Osteoblast (primary cell): Measurements from ENCODE around the gene VSTM2B. TPM values are rescaled to one million over a fixed set of nuclear protein-coding genes. Genes with fewer than 3 reads are reported as not detected.

Experiments used
- DNase-seq: peaks from one replicate; pipeline ENCODE4 v3.0.0; 2011; ENCODE audit warnings: low spot score, mixed read lengths; ENCODE audit not compliant: insufficient read length; ENCODE audit errors: missing footprints
- H2AFZ ChIP-seq: 2 replicates; pipeline ENCODE4 v1.6.0; 2011; ENCODE audit warnings: mild to moderate bottlenecking, low read length
- H3K27ac ChIP-seq: 2 replicates; pipeline ENCODE4 v1.5.1; 2011; ENCODE audit warnings: mild to moderate bottlenecking, low read depth, low read length, moderate library complexity
- H3K27me3 ChIP-seq: 2 replicates; pipeline ENCODE4 v1.6.0; 2012; ENCODE audit warnings: mild to moderate bottlenecking, control low read depth, inconsistent platforms, low read length, moderate library complexity; ENCODE audit not compliant: insufficient read depth
- H3K36me3 ChIP-seq: 2 replicates; pipeline ENCODE4 v1.5.1; 2011; ENCODE audit warnings: mild to moderate bottlenecking, low read length, control low read depth, moderate library complexity; ENCODE audit not compliant: insufficient read depth
- H3K4me1 ChIP-seq: 2 replicates; pipeline ENCODE4 v1.5.1; 2011; ENCODE audit warnings: mild to moderate bottlenecking, low read length, control low read depth, moderate library complexity; ENCODE audit not compliant: insufficient read depth
- H3K4me2 ChIP-seq: 2 replicates; pipeline ENCODE4 v1.6.0; 2011; ENCODE audit warnings: mild to moderate bottlenecking, low read length; ENCODE audit not compliant: insufficient read depth
- H3K4me3 ChIP-seq: fragments of 200-600 bp; sonication (generic); 3 replicates; pipeline ENCODE4 v1.5.1; 2012; ENCODE audit warnings: mild to moderate bottlenecking, low read length, inconsistent platforms; ENCODE audit not compliant: insufficient read depth
- H3K79me2 ChIP-seq: 2 replicates; pipeline ENCODE4 v1.6.0; 2012; ENCODE audit warnings: mild to moderate bottlenecking, low read length, control low read depth, inconsistent platforms; ENCODE audit not compliant: insufficient read depth
- H3K9me3 ChIP-seq: 2 replicates; pipeline ENCODE4 v1.5.1; 2011; ENCODE audit warnings: low read depth, low read length, control low read depth
- H4K20me1 ChIP-seq: 2 replicates; pipeline ENCODE4 v1.6.0; 2012; ENCODE audit warnings: mild to moderate bottlenecking, low read length, control low read depth; ENCODE audit not compliant: insufficient read depth
- CTCF ChIP-seq: IDR thresholded peaks from 2 replicates; pipeline ENCODE4 v1.5.1; 2011; ENCODE audit warnings: mild to moderate bottlenecking, low read depth, low read length, moderate library complexity; ENCODE audit errors: extremely low read depth
- total RNA-seq: library from RNA; depleted of rRNA; stranded (reverse); fragments of >200 nt; gene quantifications from 2 replicates; pipeline ENCODE4 v1.2.3, GENCODE V29; 2012

The VSTM2B gene
- total RNA-seq, 1 donor = not detected

DNA sequence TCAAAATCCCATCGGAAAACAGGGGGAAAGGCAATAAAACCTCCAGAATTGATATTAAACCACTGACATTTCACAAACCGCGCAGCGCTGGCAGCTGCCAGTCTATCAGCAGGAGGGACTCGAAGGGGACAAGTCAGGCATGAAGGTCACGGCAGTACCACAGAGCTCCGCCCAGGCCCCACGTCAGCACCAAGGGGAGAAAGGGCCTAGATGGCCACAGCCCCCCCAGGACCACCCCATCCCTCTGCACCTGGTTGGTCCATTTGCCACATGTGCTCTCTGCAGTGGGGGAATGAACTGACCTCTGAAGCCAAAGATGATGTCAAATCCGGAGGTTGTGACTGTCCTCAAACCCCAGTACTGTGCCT is 9.5 kb upstream of the VSTM2B start:
- Histone ChIP-seq H3K4me2 (no peak overlapping the region), H3K79me2 (no peaks in the 10 kb centered on the region), H4K20me1 (no peaks in the 10 kb centered on the region), H3K9me3 (no peaks in the 10 kb centered on the region), H3K4me1 (no peaks in the 10 kb centered on the region), H3K36me3 (no peaks in the 10 kb centered on the region), H3K27me3 (no peaks in the 10 kb centered on the region), H2AFZ (no peak overlapping the region), H3K4me3 (no peak overlapping the region), H3K27ac (no peak overlapping the region)
- TF ChIP-seq CTCF = no peak
- DNase-seq = no peak

DNA sequence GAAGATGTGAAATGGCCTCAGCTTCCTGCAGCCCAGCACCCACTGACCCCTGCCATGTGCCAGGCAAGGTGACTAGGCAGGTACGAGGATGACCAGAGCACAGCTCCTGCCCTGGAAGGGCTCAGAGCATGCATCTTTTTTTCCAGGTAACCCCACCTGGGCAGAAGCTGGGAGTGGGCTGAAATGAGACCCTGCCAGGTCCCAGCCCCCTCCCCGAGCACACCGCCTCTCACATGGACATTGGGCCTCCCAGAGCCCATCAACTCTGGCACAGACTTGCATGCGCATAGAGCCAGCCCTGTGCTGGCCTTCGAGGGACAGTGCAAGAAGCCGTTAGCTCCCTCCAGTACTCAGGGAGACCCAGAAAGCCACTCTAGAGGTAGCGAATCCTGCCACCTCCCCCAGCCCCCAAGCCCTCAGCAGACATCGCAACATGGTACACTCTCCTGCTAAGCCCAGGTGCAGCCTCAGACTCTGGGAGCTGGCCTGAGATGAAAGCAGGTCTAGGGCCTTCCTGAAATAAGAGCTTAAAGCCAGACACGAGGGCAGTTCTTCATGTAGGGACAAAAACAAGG is 8.9 kb upstream of the VSTM2B start:
- no peak overlapping the region for H2AFZ ChIP-seq
- no peak for TF ChIP-seq CTCF

GRCh38 chr19:29517412-29517811 is 8.4 kb upstream of the VSTM2B start:
- no peaks in the 10 kb centered on the region for H3K36me3 ChIP-seq
- TF ChIP-seq CTCF = no peak

More for the DNA sequence above, 8.9 kb upstream of the VSTM2B start:
- H3K4me2 ChIP-seq = no peak overlapping the region
- DNase-seq = peak; percentile 30
- no peaks in the 10 kb centered on the region for H4K20me1 ChIP-seq
- no peak overlapping the region for H3K27ac ChIP-seq
- H3K27me3 ChIP-seq = no peaks in the 10 kb centered on the region
- no peaks in the 10 kb centered on the region for H3K9me3 ChIP-seq
- H3K4me3 ChIP-seq = no peak overlapping the region
- H3K4me1 ChIP-seq = no peaks in the 10 kb centered on the region
- no peaks in the 10 kb centered on the region for H3K79me2 ChIP-seq
- no peaks in the 10 kb centered on the region for H3K36me3 ChIP-seq

DNA sequence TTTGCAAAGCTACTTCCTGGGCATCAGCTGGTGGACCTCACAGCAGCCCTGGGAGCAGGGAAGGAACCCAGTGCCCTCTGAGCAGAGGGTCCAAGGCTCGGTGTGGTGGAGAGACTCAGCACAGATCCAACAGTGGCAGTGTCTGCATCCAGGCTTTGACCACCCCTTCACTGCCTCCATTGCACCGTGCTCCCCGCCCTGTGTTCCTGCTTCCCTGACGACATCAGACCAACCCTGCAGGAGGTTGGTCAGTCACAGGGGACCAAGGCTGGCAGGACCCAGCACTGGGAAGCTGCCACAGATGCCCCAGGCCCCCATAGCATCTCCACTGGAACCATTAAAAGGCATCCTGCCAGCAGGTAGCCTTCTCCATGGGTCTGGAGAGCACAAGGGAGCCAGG is 7.8 kb upstream of the VSTM2B start:
- Histone ChIP-seq H3K4me3 (no peak overlapping the region), H3K9me3 (no peaks in the 10 kb centered on the region), H2AFZ (no peak overlapping the region), H3K79me2 (no peaks in the 10 kb centered on the region), H3K36me3 (no peaks in the 10 kb centered on the region), H4K20me1 (no peaks in the 10 kb centered on the region), H3K27ac (no peak overlapping the region), H3K4me1 (no peaks in the 10 kb centered on the region), H3K27me3 (no peaks in the 10 kb centered on the region), H3K4me2 (no peak overlapping the region)
- peak; percentile 39 for DNase-seq
- TF ChIP-seq CTCF = no peak

More at GRCh38 chr19:29517412-29517811, 8.4 kb upstream of the VSTM2B start:
- Histone ChIP-seq H3K9me3 (no peaks in the 10 kb centered on the region), H3K27me3 (no peaks in the 10 kb centered on the region), H2AFZ (no peak overlapping the region), H3K4me3 (no peak overlapping the region), H3K4me2 (no peak overlapping the region), H3K4me1 (no peaks in the 10 kb centered on the region), H4K20me1 (no peaks in the 10 kb centered on the region), H3K79me2 (no peaks in the 10 kb centered on the region), H3K27ac (no peak overlapping the region)
- DNase-seq = peak; percentile 26
